Fibroblast of the aortic adventitia (primary cell): Measurements from ENCODE around the gene SLC16A10. TPM values are rescaled to one million over a fixed set of nuclear protein-coding genes. Genes with fewer than 3 reads are reported as not detected.

ENCODE experiments used
- DNase-seq: peaks from one replicate; pipeline ENCODE4 v3.0.0-alpha.2; 2010; ENCODE audit warnings: low read depth
- H3K4me3 ChIP-seq: 2 replicates; pipeline ENCODE4 v1.5.1; 2011; ENCODE audit warnings: low read depth, mild to moderate bottlenecking, control low read depth, low read length, moderate library complexity
- CTCF ChIP-seq: IDR thresholded peaks from 2 replicates; pipeline ENCODE4 v1.5.1; 2011; ENCODE audit warnings: mild to moderate bottlenecking, low read length, control low read depth, inconsistent platforms; ENCODE audit not compliant: insufficient read depth
- total RNA-seq: library from RNA; depleted of rRNA; stranded (reverse); fragments of >200 nt; gene quantifications from 2 replicates; pipeline ENCODE4 v1.2.3, GENCODE V29; 2012; ENCODE audit warnings: low replicate concordance

The SLC16A10 gene
- total RNA-seq, 1 donor = not detected

GRCh38 chr6:111259089-111259831 is 172.0 kb downstream of the SLC16A10 start:
- peak overlapping the region; percentile 86 for H3K4me3 ChIP-seq
- DNase-seq = peak; percentile 100
- peak; percentile 94 for TF ChIP-seq CTCF

GRCh38 chr6:111260570-111261298 is 173.4 kb downstream of the SLC16A10 start:
- no peak for TF ChIP-seq CTCF
- no peak for DNase-seq
- peak overlapping the region; percentile 60 for H3K4me3 ChIP-seq

- peak; percentile 61 for DNase-seq
- no peak for TF ChIP-seq CTCF
- H3K4me3 ChIP-seq = no peak overlapping the region
Observed at GRCh38 chr6:111263837-111264236, 176.5 kb downstream of the SLC16A10 start.

DNA sequence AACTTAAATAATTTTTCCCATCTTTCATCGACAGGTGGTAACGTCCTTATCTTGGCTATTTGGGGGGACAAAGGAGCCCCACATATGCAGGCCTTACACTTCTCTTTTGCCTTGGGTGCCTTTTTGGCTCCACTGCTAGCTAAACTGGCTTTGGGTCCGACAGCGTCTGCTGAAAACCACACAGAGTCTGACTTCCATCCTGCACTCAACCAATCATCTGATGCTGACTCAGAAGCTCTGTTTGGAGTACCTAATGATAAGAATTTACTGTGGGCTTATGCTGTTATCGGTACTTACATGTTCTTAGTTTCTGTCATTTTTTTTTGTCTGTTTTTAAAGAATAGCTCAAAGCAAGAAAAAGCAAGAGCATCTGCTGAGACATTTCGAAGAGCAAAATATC is 178.5 kb downstream of the SLC16A10 start:
- peak; percentile 55 for DNase-seq
- no peak for TF ChIP-seq CTCF
- no peak overlapping the region for H3K4me3 ChIP-seq

DNA sequence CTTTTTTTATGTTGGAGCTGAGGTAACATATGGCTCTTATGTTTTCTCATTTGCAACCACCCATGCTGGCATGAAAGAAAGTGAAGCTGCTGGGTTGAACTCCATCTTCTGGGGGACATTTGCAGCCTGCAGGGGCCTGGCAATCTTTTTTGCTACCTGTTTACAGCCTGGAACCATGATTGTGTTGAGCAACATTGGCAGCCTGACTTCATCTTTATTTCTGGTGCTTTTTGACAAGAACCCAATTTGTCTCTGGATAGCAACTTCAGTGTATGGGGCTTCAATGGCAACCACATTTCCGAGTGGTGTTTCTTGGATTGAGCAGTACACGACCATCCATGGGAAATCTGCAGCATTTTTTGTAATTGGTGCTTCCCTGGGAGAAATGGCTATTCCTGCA is 179.0 kb downstream of the SLC16A10 start:
- no peak overlapping the region for H3K4me3 ChIP-seq
- no peak for DNase-seq
- TF ChIP-seq CTCF = no peak

- TF ChIP-seq CTCF = no peak
- H3K4me3 ChIP-seq = no peak overlapping the region
- DNase-seq = no peak
Observed at GRCh38 chr6:111267764-111268333, 180.5 kb downstream of the SLC16A10 start.
